Astrocyte (in vitro differentiated cells and primary cell): ENCODE data around the gene CDK14. TPM values are rescaled to one million over a fixed set of nuclear protein-coding genes. Genes with fewer than 3 reads are reported as not detected.
A peak's percentile ranks its signal among the peaks of the same experiment; 100 is the strongest.

ENCODE experiments used
- DNase-seq: peaks from one replicate; pipeline ENCODE4 v3.0.0-alpha.2; 2010; ENCODE audit warnings: low read depth
- FAIRE-seq: peaks from 2 replicates; lab custom pipeline; 2011; peaks lifted over from hg19 to GRCh38; lab: Jason Lieb, UNC
- H2AFZ ChIP-seq: 2 replicates; pipeline ENCODE4 v1.6.0; 2012; ENCODE audit warnings: low read depth, low read length, inconsistent platforms
- H3K27ac ChIP-seq: 2 replicates; pipeline ENCODE4 v1.5.1; 2011; ENCODE audit warnings: low read depth, low read length, inconsistent platforms
- H3K27me3 ChIP-seq: 2 replicates; pipeline ENCODE4 v1.6.0; 2011; ENCODE audit warnings: low read length, inconsistent platforms; ENCODE audit not compliant: insufficient read depth
- H3K36me3 ChIP-seq: 2 replicates; pipeline ENCODE4 v1.5.1; 2011; ENCODE audit warnings: low read length, inconsistent platforms; ENCODE audit not compliant: insufficient read depth
- H3K4me1 ChIP-seq: 2 replicates; pipeline ENCODE4 v1.5.1; 2011; ENCODE audit warnings: low read length, inconsistent platforms; ENCODE audit not compliant: insufficient read depth
- H3K4me2 ChIP-seq: 2 replicates; pipeline ENCODE4 v1.6.0; 2012; ENCODE audit warnings: low read length, inconsistent platforms
- H3K4me3 ChIP-seq: 2 replicates; pipeline ENCODE4 v1.5.1; 2011; ENCODE audit warnings: low read depth, mild to moderate bottlenecking, low read length, inconsistent platforms; ENCODE audit not compliant: insufficient read depth
- H3K79me2 ChIP-seq: 2 replicates; pipeline ENCODE4 v1.6.0; 2012; ENCODE audit warnings: mild to moderate bottlenecking, low read length, inconsistent platforms; ENCODE audit not compliant: insufficient read depth
- H3K9ac ChIP-seq: 2 replicates; pipeline ENCODE4 v1.6.0; 2012; ENCODE audit warnings: mild to moderate bottlenecking, low read length, inconsistent platforms
- H3K9me3 ChIP-seq: 2 replicates; pipeline ENCODE4 v1.5.1; 2012; ENCODE audit warnings: low read depth, mild to moderate bottlenecking, low read length, inconsistent platforms; ENCODE audit not compliant: insufficient read depth
- H4K20me1 ChIP-seq: 2 replicates; pipeline ENCODE4 v1.6.0; 2012; ENCODE audit warnings: low read length, inconsistent platforms; ENCODE audit not compliant: insufficient read depth
- H3K27ac Mint-ChIP-seq: one replicate; pipeline ENCODE4 v1.8.0; 2021; ENCODE audit warnings: mild to moderate bottlenecking, mixed read lengths; ENCODE audit not compliant: unreplicated experiment
- H3K27me3 Mint-ChIP-seq: one replicate; pipeline ENCODE4 v1.8.0; 2021; ENCODE audit warnings: low read depth, mixed read lengths; ENCODE audit not compliant: unreplicated experiment
- H3K36me3 Mint-ChIP-seq: one replicate; pipeline ENCODE4 v1.8.0; 2021; ENCODE audit warnings: low read depth, mixed read lengths; ENCODE audit not compliant: unreplicated experiment
- H3K4me1 Mint-ChIP-seq: one replicate; pipeline ENCODE4 v1.8.0; 2021; ENCODE audit warnings: low read depth, mixed read lengths; ENCODE audit not compliant: unreplicated experiment
- H3K4me3 Mint-ChIP-seq: one replicate; pipeline ENCODE4 v1.8.0; 2021; ENCODE audit warnings: mild to moderate bottlenecking, moderate library complexity, mixed read lengths; ENCODE audit not compliant: unreplicated experiment
- H3K9me3 Mint-ChIP-seq: one replicate; pipeline ENCODE4 v1.8.0; 2021; ENCODE audit warnings: mild to moderate bottlenecking, mixed read lengths; ENCODE audit not compliant: unreplicated experiment
- EZH2 ChIP-seq: IDR thresholded peaks from 2 replicates; pipeline ENCODE4 v1.6.1; 2012; ENCODE audit warnings: mild to moderate bottlenecking, low read length, inconsistent platforms; ENCODE audit not compliant: insufficient read depth
- total RNA-seq: library from RNA; stranded (reverse); gene quantifications from 2 replicates; pipeline ENCODE4 v1.2.1, GENCODE V29; 2021
- TF ChIP-seq, protein P1 (sequence below): IDR thresholded peaks from 2 replicates; pipeline ENCODE4 v1.5.1; 2011; ENCODE audit warnings: low read depth, mild to moderate bottlenecking, inconsistent platforms, low read length, moderate library complexity; ENCODE audit not compliant: insufficient read depth

The CDK14 gene
- total RNA-seq, 1 donor from 2014 or later, result 30.2 TPM

DNA sequence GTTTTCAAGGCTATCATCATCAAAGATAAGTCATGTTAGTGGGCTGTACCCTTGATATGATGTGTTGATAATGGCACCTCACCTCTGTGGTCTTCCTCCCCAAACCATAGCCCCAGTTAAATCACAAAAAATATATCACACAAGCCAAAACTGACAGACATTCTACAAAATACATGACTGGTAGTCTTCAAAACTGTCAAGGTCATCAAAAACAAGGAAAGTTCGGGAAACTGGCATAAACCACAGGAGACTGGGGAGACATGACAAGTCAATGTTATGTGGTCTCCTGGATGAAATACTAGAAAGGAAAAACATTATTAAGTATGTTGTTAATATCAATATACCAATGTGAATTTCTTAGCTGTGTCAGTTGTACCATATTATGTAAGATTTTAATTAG is 388.6 kb downstream of the CDK14 start:
- Histone ChIP-seq H3K36me3 (no peaks in the 10 kb centered on the region), H3K9me3 (peaks cover 3% of the 10 kb centered on the region), H3K4me1 (no peaks in the 10 kb centered on the region), H3K9ac (no peak overlapping the region), H2AFZ (no peak overlapping the region), H3K79me2 (no peaks in the 10 kb centered on the region), H3K4me2 (no peak overlapping the region), H3K27me3 (no peaks in the 10 kb centered on the region), H3K4me3 (no peak overlapping the region), H3K27ac (no peak overlapping the region), H4K20me1 (no peaks in the 10 kb centered on the region)
- DNase-seq (no peak), FAIRE-seq (peak; percentile 5)
- Mint-ChIP-seq H3K4me3 (no peak overlapping the region), H3K4me1 (no peaks in the 10 kb centered on the region), H3K9me3 (peaks cover 13% of the 10 kb centered on the region), H3K27me3 (no peaks in the 10 kb centered on the region), H3K27ac (no peak overlapping the region), H3K36me3 (peaks cover 15% of the 10 kb centered on the region)
- TF ChIP-seq, protein P1, sequence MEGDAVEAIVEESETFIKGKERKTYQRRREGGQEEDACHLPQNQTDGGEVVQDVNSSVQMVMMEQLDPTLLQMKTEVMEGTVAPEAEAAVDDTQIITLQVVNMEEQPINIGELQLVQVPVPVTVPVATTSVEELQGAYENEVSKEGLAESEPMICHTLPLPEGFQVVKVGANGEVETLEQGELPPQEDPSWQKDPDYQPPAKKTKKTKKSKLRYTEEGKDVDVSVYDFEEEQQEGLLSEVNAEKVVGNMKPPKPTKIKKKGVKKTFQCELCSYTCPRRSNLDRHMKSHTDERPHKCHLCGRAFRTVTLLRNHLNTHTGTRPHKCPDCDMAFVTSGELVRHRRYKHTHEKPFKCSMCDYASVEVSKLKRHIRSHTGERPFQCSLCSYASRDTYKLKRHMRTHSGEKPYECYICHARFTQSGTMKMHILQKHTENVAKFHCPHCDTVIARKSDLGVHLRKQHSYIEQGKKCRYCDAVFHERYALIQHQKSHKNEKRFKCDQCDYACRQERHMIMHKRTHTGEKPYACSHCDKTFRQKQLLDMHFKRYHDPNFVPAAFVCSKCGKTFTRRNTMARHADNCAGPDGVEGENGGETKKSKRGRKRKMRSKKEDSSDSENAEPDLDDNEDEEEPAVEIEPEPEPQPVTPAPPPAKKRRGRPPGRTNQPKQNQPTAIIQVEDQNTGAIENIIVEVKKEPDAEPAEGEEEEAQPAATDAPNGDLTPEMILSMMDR, result no peak
- no peak for TF ChIP-seq EZH2

DNA sequence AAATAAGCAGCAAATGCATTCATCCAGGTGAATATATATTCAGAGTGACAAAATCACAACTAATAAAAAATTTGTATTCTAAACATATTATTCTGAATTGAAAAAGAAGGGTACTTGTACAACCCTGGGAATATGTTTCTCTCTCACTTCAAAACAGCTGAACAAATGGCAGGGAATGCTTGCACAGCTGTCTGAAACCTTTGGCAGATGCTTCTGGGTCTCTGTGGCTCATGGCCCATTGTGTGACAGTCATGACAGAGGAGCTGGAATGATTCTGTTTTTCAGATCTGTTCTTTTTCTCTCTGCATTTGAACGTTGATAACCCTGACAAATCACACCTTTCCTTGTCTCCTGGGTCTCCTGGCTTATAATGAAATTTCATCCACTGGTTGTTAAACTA is 392.4 kb downstream of the CDK14 start:
- no peaks in the 10 kb centered on the region for H3K4me1 ChIP-seq
- no peak overlapping the region for H3K4me3 ChIP-seq
- H3K27ac ChIP-seq, result no peak overlapping the region
- no peak for TF ChIP-seq EZH2
- TF ChIP-seq, protein P1, result no peak
- H3K36me3 Mint-ChIP-seq, result peaks cover 9% of the 10 kb centered on the region
- H3K79me2 ChIP-seq, result no peaks in the 10 kb centered on the region
- no peak overlapping the region for H3K27ac Mint-ChIP-seq
- H3K4me3 Mint-ChIP-seq, result no peak overlapping the region
- no peak overlapping the region for H3K4me2 ChIP-seq
- H3K36me3 ChIP-seq, result no peaks in the 10 kb centered on the region
- no peak overlapping the region for H2AFZ ChIP-seq
- FAIRE-seq (no peak), DNase-seq (no peak)
- peaks cover 2% of the 10 kb centered on the region for H3K9me3 Mint-ChIP-seq
- H3K4me1 Mint-ChIP-seq, result no peaks in the 10 kb centered on the region
- no peaks in the 10 kb centered on the region for H3K9me3 ChIP-seq
- H3K27me3 Mint-ChIP-seq, result no peaks in the 10 kb centered on the region
- H4K20me1 ChIP-seq, result no peaks in the 10 kb centered on the region
- no peak overlapping the region for H3K9ac ChIP-seq
- no peaks in the 10 kb centered on the region for H3K27me3 ChIP-seq

DNA sequence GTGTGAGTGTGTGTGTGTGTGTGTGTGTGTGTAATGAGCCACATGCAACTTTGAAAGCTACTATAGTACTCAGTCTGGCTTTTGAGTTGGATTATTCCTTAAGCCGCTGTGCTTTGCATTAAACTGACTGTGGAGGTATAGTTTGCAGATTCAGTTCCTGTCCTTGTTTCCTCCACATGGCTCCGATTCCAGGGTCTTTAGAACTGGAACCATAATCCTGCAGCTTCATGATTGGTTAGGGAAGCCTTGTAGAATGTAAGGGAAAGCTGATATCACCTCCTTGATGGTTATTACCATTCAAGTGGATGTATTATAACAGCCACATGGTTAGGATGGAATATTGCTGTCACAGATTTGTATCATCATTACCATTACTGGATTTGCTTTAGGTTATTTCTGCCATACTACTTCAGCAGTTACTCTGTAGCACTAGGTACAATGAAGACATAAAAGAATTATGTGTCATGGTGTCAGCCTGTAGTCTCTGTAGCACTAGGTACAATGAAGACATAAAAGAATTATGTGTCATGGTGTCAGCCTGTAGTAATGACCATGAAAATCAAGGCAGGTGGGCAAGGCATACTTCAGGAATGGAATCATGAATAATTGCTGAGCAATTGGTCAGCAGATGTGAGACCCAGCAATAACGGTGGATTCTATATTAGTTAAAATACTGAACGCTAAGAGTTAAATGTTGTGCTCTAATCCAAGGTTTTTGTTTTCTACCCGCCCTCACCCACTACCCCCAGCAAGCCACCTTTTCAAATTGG is 393.1 kb downstream of the CDK14 start:
- no peak overlapping the region for H3K4me3 Mint-ChIP-seq
- no peaks in the 10 kb centered on the region for H3K27me3 ChIP-seq
- H3K4me2 ChIP-seq, result no peak overlapping the region
- H3K4me3 ChIP-seq, result no peak overlapping the region
- no peak overlapping the region for H3K27ac Mint-ChIP-seq
- H2AFZ ChIP-seq, result no peak overlapping the region
- H3K27ac ChIP-seq, result no peak overlapping the region
- no peak overlapping the region for H3K9ac ChIP-seq
- no peak for DNase-seq
- peaks cover 2% of the 10 kb centered on the region for H3K9me3 Mint-ChIP-seq
- H3K36me3 ChIP-seq, result no peaks in the 10 kb centered on the region
- no peaks in the 10 kb centered on the region for H3K4me1 ChIP-seq
- H4K20me1 ChIP-seq, result no peaks in the 10 kb centered on the region
- no peaks in the 10 kb centered on the region for H3K4me1 Mint-ChIP-seq
- H3K36me3 Mint-ChIP-seq, result peaks cover 9% of the 10 kb centered on the region
- FAIRE-seq, result no peak
- H3K9me3 ChIP-seq, result no peaks in the 10 kb centered on the region
- TF ChIP-seq EZH2, result no peak
- TF ChIP-seq, protein P1, result no peak
- no peaks in the 10 kb centered on the region for H3K79me2 ChIP-seq
- H3K27me3 Mint-ChIP-seq, result no peaks in the 10 kb centered on the region
